Mesendoderm (in vitro differentiated cells): ENCODE measurements around the gene ZNF646.

Source experiments
- DNase-seq: peaks from one replicate; pipeline ENCODE4 v3.0.0; 2013
- H2AK5ac ChIP-seq: 2 replicates; pipeline ENCODE4 v1.6.1; 2013; ENCODE audit warnings: low read length, inconsistent platforms
- H2BK120ac ChIP-seq: 2 replicates; pipeline ENCODE4 v1.6.1; 2013; ENCODE audit warnings: low read depth, mild to moderate bottlenecking, low read length, moderate library complexity, mixed read lengths
- H2BK15ac ChIP-seq: replicated peaks from 2 replicates; pipeline ENCODE4 v1.6.1; 2013; ENCODE audit warnings: low read depth, mild to moderate bottlenecking, moderate library complexity
- H2BK5ac ChIP-seq: 2 replicates; pipeline ENCODE4 v1.6.1; 2013; ENCODE audit warnings: low read length, inconsistent platforms
- H3K18ac ChIP-seq: 2 replicates; pipeline ENCODE4 v1.6.1; 2013; ENCODE audit warnings: mild to moderate bottlenecking, low read length, mixed read lengths
- H3K23ac ChIP-seq: one replicate; pipeline ENCODE4 v1.6.1; 2013; ENCODE audit warnings: low read length
- H3K27ac ChIP-seq: 2 replicates; pipeline ENCODE4 v1.5.1; 2013; ENCODE audit warnings: low read depth, mild to moderate bottlenecking, inconsistent platforms, low read length, moderate library complexity
- H3K27me3 ChIP-seq: 2 replicates; pipeline ENCODE4 v1.6.1; 2013; ENCODE audit warnings: low read length, control low read depth, mild to moderate bottlenecking, inconsistent platforms; ENCODE audit not compliant: insufficient read depth, poor library complexity
- H3K36me3 ChIP-seq: 2 replicates; pipeline ENCODE4 v1.6.1; 2013; ENCODE audit warnings: low read length, inconsistent platforms; ENCODE audit not compliant: control insufficient read depth, insufficient read depth
- H3K4ac ChIP-seq: one replicate; pipeline ENCODE4 v1.6.1; 2013; ENCODE audit warnings: low read depth, mild to moderate bottlenecking, low read length, moderate library complexity
- H3K4me1 ChIP-seq: 2 replicates; pipeline ENCODE4 v1.6.1; 2013; ENCODE audit warnings: low read depth, low read length, inconsistent platforms; ENCODE audit not compliant: control insufficient read depth
- H3K4me2 ChIP-seq: 2 replicates; pipeline ENCODE4 v1.6.1; 2013; ENCODE audit warnings: low read length
- H3K4me3 ChIP-seq: 2 replicates; pipeline ENCODE4 v1.5.1; 2013; ENCODE audit warnings: mild to moderate bottlenecking, low read length
- H3K56ac ChIP-seq: one replicate; pipeline ENCODE4 v1.6.1; 2013; ENCODE audit warnings: low read length
- H3K79me1 ChIP-seq: 2 replicates; pipeline ENCODE4 v1.6.1; 2013; ENCODE audit warnings: low read length, inconsistent platforms
- H3K79me2 ChIP-seq: 2 replicates; pipeline ENCODE4 v1.6.1; 2013; ENCODE audit warnings: mild to moderate bottlenecking, low read length; ENCODE audit not compliant: control insufficient read depth, insufficient read depth
- H3K9ac ChIP-seq: 2 replicates; pipeline ENCODE4 v1.6.1; 2013; ENCODE audit warnings: low read length, inconsistent platforms
- H4K5ac ChIP-seq: one replicate; pipeline ENCODE4 v1.6.1; 2013; ENCODE audit warnings: low read length
- H4K8ac ChIP-seq: one replicate; pipeline ENCODE4 v1.6.1; 2013; ENCODE audit warnings: low read depth, mild to moderate bottlenecking, control low read depth, low read length, moderate library complexity
- WGBS: extraction: QIAGEN DNeasy Blood & Tissue Kit; methylation state at CpG from one replicate; pipeline ENCODE4 v1.1.7; 2013; ENCODE audit warnings: low lambda C conversion rate, missing lambda C conversion rate; ENCODE audit not compliant: insufficient coverage; ENCODE audit errors: extremely low coverage; 5-methylcytosine and 5-hydroxymethylcytosine counted together

ZNF646 gene

GRCh38 chr16:31043898-31044481 is 30.2 kb upstream of the ZNF646 start:
- Histone ChIP-seq H3K27me3 (no peaks in the 10 kb centered on the region), H3K27ac (no peak overlapping the region), H4K5ac (no peak overlapping the region), H3K4me3 (no peak overlapping the region), H3K23ac (no peak overlapping the region), H3K36me3 (no peaks in the 10 kb centered on the region), H2BK15ac (no peak overlapping the region), H3K79me1 (no peaks in the 10 kb centered on the region), H3K4ac (no peak overlapping the region), H2AK5ac (no peak overlapping the region), H2BK5ac (no peak overlapping the region), H4K8ac (no peak overlapping the region), H2BK120ac (no peak overlapping the region), H3K56ac (no peak overlapping the region), H3K4me1 (no peaks in the 10 kb centered on the region), H3K4me2 (no peak overlapping the region), H3K18ac (no peak overlapping the region), H3K9ac (no peak overlapping the region), H3K79me2 (no peaks in the 10 kb centered on the region)
- DNase-seq, result no peak
- WGBS, result no CpG with 5 or more reads among the region's 4 CpGs

- Histone ChIP-seq H2AK5ac (no peak overlapping the region), H3K4me2 (no peak overlapping the region), H3K18ac (no peak overlapping the region), H3K4ac (no peak overlapping the region), H3K79me2 (no peaks in the 10 kb centered on the region), H3K4me1 (no peaks in the 10 kb centered on the region), H4K5ac (no peak overlapping the region), H2BK5ac (no peak overlapping the region), H4K8ac (no peak overlapping the region), H2BK120ac (no peak overlapping the region), H3K27me3 (no peaks in the 10 kb centered on the region), H3K27ac (no peak overlapping the region), H3K56ac (no peak overlapping the region), H3K23ac (no peak overlapping the region), H3K9ac (no peak overlapping the region), H3K4me3 (no peak overlapping the region), H3K79me1 (no peaks in the 10 kb centered on the region), H2BK15ac (no peak overlapping the region), H3K36me3 (no peaks in the 10 kb centered on the region)
- no peak for DNase-seq
- WGBS, result no CpG with 5 or more reads among the region's 10 CpGs
Measured at GRCh38 chr16:31050280-31051030, 23.8 kb upstream of the ZNF646 start.

- Histone ChIP-seq H3K23ac (no peak overlapping the region), H3K79me1 (no peaks in the 10 kb centered on the region), H4K8ac (no peak overlapping the region), H3K4ac (no peak overlapping the region), H3K4me2 (no peak overlapping the region), H3K18ac (no peak overlapping the region), H3K36me3 (no peaks in the 10 kb centered on the region), H2BK5ac (no peak overlapping the region), H3K56ac (no peak overlapping the region), H3K27ac (no peak overlapping the region), H3K79me2 (no peaks in the 10 kb centered on the region), H2BK120ac (no peak overlapping the region), H3K4me3 (no peak overlapping the region), H2BK15ac (no peak overlapping the region), H3K4me1 (no peaks in the 10 kb centered on the region), H3K9ac (no peak overlapping the region), H2AK5ac (no peak overlapping the region), H4K5ac (no peak overlapping the region), H3K27me3 (no peaks in the 10 kb centered on the region)
- no CpG with 5 or more reads among the region's 2 CpGs for WGBS
- DNase-seq, result no peak
Measured at GRCh38 chr16:31052114-31052513, 22.1 kb upstream of the ZNF646 start.

- H3K79me1 ChIP-seq, result no peaks in the 10 kb centered on the region
- H3K79me2 ChIP-seq, result no peaks in the 10 kb centered on the region
- H3K4me2 ChIP-seq, result no peak overlapping the region
- no peak overlapping the region for H3K23ac ChIP-seq
- H3K56ac ChIP-seq, result no peak overlapping the region
- H2BK5ac ChIP-seq, result no peak overlapping the region
- no peaks in the 10 kb centered on the region for H3K27me3 ChIP-seq
- H3K27ac ChIP-seq, result no peak overlapping the region
- H3K9ac ChIP-seq, result no peak overlapping the region
- no peak overlapping the region for H2BK15ac ChIP-seq
- H3K18ac ChIP-seq, result no peak overlapping the region
- H2AK5ac ChIP-seq, result no peak overlapping the region
- no peak overlapping the region for H4K8ac ChIP-seq
- no peaks in the 10 kb centered on the region for H3K4me1 ChIP-seq
- no peak overlapping the region for H2BK120ac ChIP-seq
- no peak overlapping the region for H4K5ac ChIP-seq
- no CpG with 5 or more reads among the region's 4 CpGs for WGBS
- no peaks in the 10 kb centered on the region for H3K36me3 ChIP-seq
- no peak overlapping the region for H3K4ac ChIP-seq
- peak; percentile 47 for DNase-seq
- H3K4me3 ChIP-seq, result no peak overlapping the region
Measured at GRCh38 chr16:31055613-31056012, 18.6 kb upstream of the ZNF646 start.

GRCh38 chr16:31061126-31061812 is 13.0 kb upstream of the ZNF646 start:
- Histone ChIP-seq H3K18ac (no peak overlapping the region), H3K36me3 (peaks cover 3% of the 10 kb centered on the region), H3K9ac (no peak overlapping the region), H2BK120ac (no peak overlapping the region), H3K27ac (no peak overlapping the region), H4K8ac (no peak overlapping the region), H4K5ac (no peak overlapping the region), H3K79me2 (peaks cover 4% of the 10 kb centered on the region), H3K27me3 (no peaks in the 10 kb centered on the region), H3K56ac (no peak overlapping the region), H3K23ac (no peak overlapping the region), H3K4ac (no peak overlapping the region), H3K79me1 (peaks cover 10% of the 10 kb centered on the region), H3K4me2 (no peak overlapping the region), H2BK5ac (no peak overlapping the region), H2AK5ac (no peak overlapping the region), H3K4me3 (no peak overlapping the region), H3K4me1 (no peaks in the 10 kb centered on the region), H2BK15ac (no peak overlapping the region)
- DNase-seq, result no peak
- WGBS, result no CpG with 5 or more reads among the region's 42 CpGs
